ENCODE results near the gene WDR82.

Gene WDR82

GRCh38 chr3:52306978-52307377, 28.5 kb upstream of the WDR82 start:
- no peak for DNase-seq (ENCODE audit: low spot score)

GRCh38 chr3:52305926-52306325, 27.5 kb upstream of the WDR82 start:
- DNase-seq (ENCODE audit: low spot score), result no peak

GRCh38 chr3:52303811-52304210, 25.4 kb upstream of the WDR82 start:
- DNase-seq (ENCODE audit: low spot score), result no peak

- no peak for DNase-seq (ENCODE audit: low spot score)
These were observed 24.1 kb upstream of the WDR82 start for GRCh38 chr3:52302426-52303145.

GRCh38 chr3:52299879-52300611, 21.6 kb upstream of the WDR82 start:
- DNase-seq (ENCODE audit: low spot score), result peak; percentile 32

- no peak for DNase-seq (ENCODE audit: low spot score)
These were observed 20.9 kb upstream of the WDR82 start for GRCh38 chr3:52299247-52299878.

- DNase-seq (ENCODE audit: low spot score), result no peak
These were observed 20.0 kb upstream of the WDR82 start for GRCh38 chr3:52298149-52299098.

GRCh38 chr3:52297242-52298148, 19.0 kb upstream of the WDR82 start:
- DNase-seq (ENCODE audit: low spot score), result no peak

GRCh38 chr3:52295671-52296208, 17.3 kb upstream of the WDR82 start:
- no peak for DNase-seq (ENCODE audit: low spot score)

- no peak for DNase-seq (ENCODE audit: low spot score)
These were observed 16.1 kb upstream of the WDR82 start for GRCh38 chr3:52294320-52295150.

- DNase-seq (ENCODE audit: low spot score), result no peak
These were observed 15.3 kb upstream of the WDR82 start for GRCh38 chr3:52293491-52294319.

- DNase-seq (ENCODE audit: low spot score), result no peak
These were observed 14.0 kb upstream of the WDR82 start for GRCh38 chr3:52292247-52293065.

GRCh38 chr3:52291508-52292181, 13.2 kb upstream of the WDR82 start:
- DNase-seq (ENCODE audit: low spot score), result peak; percentile 33

GRCh38 chr3:52290596-52291507, 12.4 kb upstream of the WDR82 start:
- no peak for DNase-seq (ENCODE audit: low spot score)

- DNase-seq (ENCODE audit: low spot score), result no peak
These were observed 11.5 kb upstream of the WDR82 start for GRCh38 chr3:52289747-52290595.
